K562 (cell line): Measurements from ENCODE around the gene PHACTR2. TPM values are rescaled to one million over a fixed set of nuclear protein-coding genes. Genes with fewer than 3 reads are reported as not detected.
A peak's percentile ranks its signal among the peaks of the same experiment; 100 is the strongest.

Source experiments
- ARID3B ChIP-seq: fragments of 250-450 bp; sonication (Bioruptor Pico); IDR thresholded peaks from 2 replicates; pipeline ENCODE4 v1.4.0; 2020; ENCODE audit warnings: borderline replicate concordance
- CAMTA2 ChIP-seq: fragments of 250-450 bp; sonication (Bioruptor Pico); conservative IDR thresholded peaks from 2 replicates; pipeline ENCODE4 v1.5.1; 2022
- CBX2 ChIP-seq: fragments of 200-600 bp; sonication (generic); IDR thresholded peaks from one replicate; pipeline ENCODE4 v1.6.1; 2012; ENCODE audit warnings: mild to moderate bottlenecking, low read length, inconsistent platforms; ENCODE audit not compliant: insufficient read depth, poor library complexity, severe bottlenecking
- CEBPG ChIP-seq, 3 experiments: fragments of 200-800 bp in 1 of 3; sonication (Bioruptor generic) in 1 of 3; sonication (generic) in 1 of 3; formaldehyde crosslinking in 1 of 3; IDR thresholded peaks in 2 of 3; conservative IDR thresholded peaks in 1 of 3; 2 replicates each; pipeline versions ENCODE4 v1.6.1 to v1.8.0; 2016 to 2022; ENCODE audit warnings: missing compliant biosample characterization in 2 of 3, missing genetic modification characterization in 2 of 3, mild to moderate bottlenecking in 1 of 3, missing genetic modification reagents in 1 of 3
- GABPB1 ChIP-seq: sonication (generic); formaldehyde crosslinking; IDR thresholded peaks from 2 replicates; pipeline ENCODE4 v1.8.0; 2022; ENCODE audit warnings: mild to moderate bottlenecking, missing genetic modification reagents
- GTF2B ChIP-seq: IDR thresholded peaks from 2 replicates; pipeline ENCODE4 v1.6.1; 2011; ENCODE audit not compliant: insufficient read length; ENCODE audit errors: extremely low read depth
- KAT7 ChIP-seq: sonication (generic); formaldehyde crosslinking; IDR thresholded peaks from 2 replicates; pipeline ENCODE4 v1.8.0; 2022; ENCODE audit warnings: missing genetic modification reagents, mild to moderate bottlenecking, borderline replicate concordance
- KLF13 ChIP-seq: fragments of 450-650 bp; IDR thresholded peaks from 2 replicates; pipeline ENCODE4 v1.6.1; 2016; ENCODE audit warnings: missing genetic modification characterization, low read depth, mild to moderate bottlenecking, missing compliant biosample characterization, moderate library complexity, borderline replicate concordance
- MAFK ChIP-seq: IDR thresholded peaks from 2 replicates; pipeline ENCODE4 v1.6.1; 2011; ENCODE audit warnings: low read length, improper control_type of control experiment
- OTX1 ChIP-seq: fragments of 450-650 bp; formaldehyde crosslinking; IDR thresholded peaks from 2 replicates; pipeline ENCODE4 v1.4.0; 2022; ENCODE audit warnings: mild to moderate bottlenecking
- POLR2AphosphoS2 ChIP-seq: IDR thresholded peaks from 2 replicates; pipeline ENCODE4 v1.6.1; 2012; ENCODE audit warnings: low read length, improper control_type of control experiment
- POLR2B ChIP-seq: fragments of 450-650 bp; IDR thresholded peaks from 2 replicates; pipeline ENCODE4 v1.6.1; 2018; ENCODE audit warnings: low read depth; ENCODE audit not compliant: partially characterized antibody
- RCOR1 ChIP-seq, 2 experiments: IDR thresholded peaks; 2 replicates each; pipeline ENCODE4 v1.6.1; 2012; ENCODE audit warnings: low read depth in 2 of 2, low read length in 2 of 2, borderline replicate concordance in 1 of 2, improper control_type of control experiment in 1 of 2
- RHOXF2B ChIP-seq: fragments of 250-450 bp; sonication (Bioruptor Pico); conservative IDR thresholded peaks from 2 replicates; pipeline ENCODE4 v1.5.1; 2021
- SAFB ChIP-seq: fragments of 200-400 bp; formaldehyde crosslinking; IDR thresholded peaks from 2 replicates; pipeline ENCODE4 v1.6.1; 2017; ENCODE audit warnings: low read depth, low read length, borderline replicate concordance
- STAT5B ChIP-seq: fragments of 250-450 bp; sonication (Bioruptor Pico); IDR thresholded peaks from 2 replicates; pipeline ENCODE4 v1.8.0; 2021; ENCODE audit warnings: mild to moderate bottlenecking, inconsistent platforms
- ZBED1 ChIP-seq: IDR thresholded peaks from 2 replicates; pipeline ENCODE4 v1.6.1; 2014
- ZBTB12 ChIP-seq: fragments of 250-450 bp; sonication (Bioruptor Pico); IDR thresholded peaks from 2 replicates; pipeline ENCODE4 v1.4.0; 2020
- ZNF121 ChIP-seq: sonication (generic); formaldehyde crosslinking; conservative IDR thresholded peaks from 2 replicates; pipeline ENCODE4 v1.8.0; 2022; ENCODE audit warnings: missing genetic modification reagents
- ZNF146 ChIP-seq: IDR thresholded peaks from one replicate; pipeline ENCODE4 v1.6.1; 2018; ENCODE audit warnings: missing compliant biosample characterization; ENCODE audit not compliant: unreplicated experiment
- ZNF445 ChIP-seq: fragments of 250-450 bp; sonication (Bioruptor Pico); IDR thresholded peaks from 2 replicates; pipeline ENCODE4 v1.4.0; 2020; ENCODE audit warnings: low read depth, mild to moderate bottlenecking, moderate library complexity
- ZNF584 ChIP-seq: fragments of 200-800 bp; sonication (Bioruptor generic); IDR thresholded peaks from 2 replicates; pipeline ENCODE4 v1.6.1; 2016; ENCODE audit warnings: low read depth, mild to moderate bottlenecking, missing genetic modification characterization, missing compliant biosample characterization
- ZNF79 ChIP-seq: fragments of 250-450 bp; sonication (Bioruptor Pico); IDR thresholded peaks from 2 replicates; pipeline ENCODE4 v1.4.0; 2020; ENCODE audit warnings: low read depth, mild to moderate bottlenecking, moderate library complexity
- polyA plus RNA-seq, 8 experiments: library from polyadenylated mRNA; depleted of rRNA in 4 of 8; stranded (reverse) in 5 of 8; unstranded in 3 of 8; fragments of >200 nt; fragmentation: Nextera tagmentation in 2 of 8; fragmentation: Illumina TruSeq in 1 of 8; extraction: Ambion mirVana in 2 of 8; extraction: Trizol in 1 of 8; gene quantifications; 2 replicates each; pipeline versions ENCODE4 v1.2.1 to v1.2.3, GENCODE V29; 2011 to 2014; ENCODE audit warnings: inconsistent platforms in 1 of 8, missing spikeins in 1 of 8
- total RNA-seq, 7 experiments: library from RNA; depleted of rRNA in 6 of 7; stranded (reverse); fragments of >200 nt in 6 of 7; fragmentation: Illumina TruSeq in 2 of 7; extraction: Trizol in 2 of 7; gene quantifications; 2 replicates each; pipeline versions ENCODE4 v1.2.1 to v1.2.3, GENCODE V29; 2011 to 2021; ENCODE audit warnings: low replicate concordance in 1 of 7
- TF ChIP-seq, protein P1 (sequence below): fragments of 250-450 bp; sonication (Bioruptor Pico); IDR thresholded peaks from 2 replicates; pipeline ENCODE4 v1.8.0; 2021; ENCODE audit warnings: borderline replicate concordance, mild to moderate bottlenecking, moderate library complexity; ENCODE audit not compliant: poor library complexity, severe bottlenecking

Gene PHACTR2
- total and polyA plus RNA-seq, 9 of the 15 experiments (the other 6 are each of a cell fraction or from before 2014, with no cell fraction given): 5.3 to 52.5 (median 22.9) TPM

- TF ChIP-seq ARID3B (CRISPR knock-in tag) (0 out of 2 replicates have a peak, but pooled peaks have one; percentile 55), SAFB (no peak), CEBPG (CRISPR knock-in tag; IDR thresholded peaks at IDR 0.05) (peak; percentile 67), CEBPG (tag; conservative IDR thresholded peaks at IDR 0.05 in 1 of 2, IDR thresholded peaks at IDR 0.05 in 1 of 2) (no peak), ZNF146 (CRISPR knock-in tag) (no peak), ZNF584 (CRISPR knock-in tag) (peak; percentile 71; the same call in 1 of the 2 replicates), ZBTB12 (CRISPR knock-in tag) (peak; percentile 85), RCOR1 (IDR thresholded peaks at IDR 0.05; ENCODE audit: borderline replicate concordance in 1 of 2, low read depth in 2 of 2, low read length in 2 of 2) (no peak), GABPB1 (CRISPR knock-in tag) (peak; percentile 96), ZBED1 (0 out of 2 replicates have a peak, but pooled peaks have one; percentile 74), POLR2AphosphoS2 (peak; percentile 73; the same call in 1 of the 2 replicates), ZNF445 (0 out of 2 replicates have a peak, but pooled peaks have one; percentile 59), OTX1 (CRISPR knock-in tag) (peak; percentile 55; the same call in 1 of the 2 replicates), CAMTA2 (peak; percentile 85; the same call in 1 of the 2 replicates), KAT7 (CRISPR knock-in tag) (peak; percentile 42; the same call in 1 of the 2 replicates), GTF2B (peak; percentile 43), MAFK (no peak), ZNF79 (CRISPR knock-in tag) (peak; percentile 7; the same call in 1 of the 2 replicates), POLR2B (peak; percentile 88), KLF13 (no peak), ZNF121 (no peak), RHOXF2B (CRISPR knock-in tag) (no peak), CBX2 (no peak), STAT5B (CRISPR knock-in tag) (no peak)
- TF ChIP-seq, protein P1, sequence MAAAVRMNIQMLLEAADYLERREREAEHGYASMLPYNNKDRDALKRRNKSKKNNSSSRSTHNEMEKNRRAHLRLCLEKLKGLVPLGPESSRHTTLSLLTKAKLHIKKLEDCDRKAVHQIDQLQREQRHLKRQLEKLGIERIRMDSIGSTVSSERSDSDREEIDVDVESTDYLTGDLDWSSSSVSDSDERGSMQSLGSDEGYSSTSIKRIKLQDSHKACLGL: peak; percentile 98
Measured at GRCh38 chr6:143842902-143843676, 165.3 kb downstream of the PHACTR2 start, which contains the start of gene LTV1 (continued).
